ENCODE results near the gene RAB4A. TPM values are rescaled to one million over a fixed set of nuclear protein-coding genes. Genes with fewer than 3 reads are reported as not detected.
"Not testable (repeated sequence)": the region's sequence is repeated elsewhere in the genome, so short reads cannot be mapped to it uniquely, and the experiment has no call there.

The RAB4A gene
- total and polyA plus RNA-seq, 2 of the 4 experiments (the other 2 are of a cell fraction) = 25.6 to 26.2 TPM

GRCh38 chr1:229326601-229327000, 55.7 kb downstream of the RAB4A start:
- POLR2A ChIA-PET (ENCODE audit: unreplicated experiment) = no interaction called here
- no peak for ATAC-seq (ENCODE audit: low read depth)
- no TSS peak for BruUV-seq (replicated peaks)
- Histone ChIP-seq H2AK9ac (replicated peaks; ENCODE audit: low read depth, low read length, poor library complexity) (no peak overlapping the region), H3K36me3 (ENCODE audit: control insufficient read depth, insufficient read depth, low read length) (peaks cover 11% of the 10 kb centered on the region), H3K79me1 (ENCODE audit: low read depth in 1 of 2, low read length in 2 of 2) (peaks cover 2 to 8% of the 10 kb centered on the region in 2 experiments; a peak in 1 of 4 replicates), H2BK120ac (ENCODE audit: low read depth, low read length) (no peak overlapping the region), H3K23ac (ENCODE audit: low read depth, low read length) (no peak overlapping the region; the same call in 1 of the 2 replicates), H4K20me1 (ENCODE audit: insufficient read depth, low read length) (no peaks in the 10 kb centered on the region), H2AFZ (replicated peaks; ENCODE audit: low read length, poor library complexity) (peak overlapping the region; percentile 45), H3K4me3 (ENCODE audit: insufficient read depth, low read depth, low read length) (no peak overlapping the region), H3K18ac (ENCODE audit: low read depth, low read length) (no peak overlapping the region), H3K4me1 (ENCODE audit: control insufficient read depth, insufficient read depth, low read length) (peaks cover 7% of the 10 kb centered on the region), H2BK15ac (ENCODE audit: low read depth, low read length) (no peak overlapping the region), H3K27ac (ENCODE audit: insufficient read depth, low read length) (no peak overlapping the region), H3K4me2 (ENCODE audit: low read depth, low read length) (no peak overlapping the region), H3K9ac (ENCODE audit: low read depth, low read length) (no peak overlapping the region), H3K14ac (replicated peaks; ENCODE audit: low read depth, low read length) (no peak overlapping the region), H3K9me1 (ENCODE audit: insufficient read depth, low read length) (no peaks in the 10 kb centered on the region), H4K8ac (ENCODE audit: low read depth in 2 of 2, low read length in 2 of 2) (no peak overlapping the region), H4K91ac (ENCODE audit: insufficient read depth, low read depth, low read length) (no peak overlapping the region), H2AK5ac (ENCODE audit: low read depth, low read length) (no peak overlapping the region), H3K9me3 (ENCODE audit: control insufficient read depth, insufficient read depth, low read length) (no peaks in the 10 kb centered on the region), H3K56ac (ENCODE audit: extremely low read depth, insufficient read depth, low read length) (no peak overlapping the region), H3K4ac (ENCODE audit: low read depth, low read length) (no peak overlapping the region), H4K5ac (ENCODE audit: low read depth, low read length) (0 out of 2 replicates have a peak overlapping the region, but pooled peaks have one; percentile 64), H2BK5ac (ENCODE audit: low read depth, low read length, poor library complexity, severe bottlenecking) (no peak overlapping the region), H3K27me3 (ENCODE audit: control insufficient read depth, insufficient read depth, low read length) (no peaks in the 10 kb centered on the region), H2BK20ac (ENCODE audit: low read depth, low read length) (no peak overlapping the region)
- in situ Hi-C loops (cut with MboI; ENCODE audit: low sequenced_read_pairs) (no loop called here), intact Hi-C loops (cut with micrococcal nuclease) (no loop called here), dilution Hi-C loops (cut with HindIII; ENCODE audit: low sequenced_read_pairs, unreplicated experiment) (no loop called here)
- WGBS, 2 experiments (ENCODE audit: extremely low coverage in 2 of 2, insufficient read length in 1 of 2) = 100% methylated on average over 2 of the region's 12 CpGs; no CpG with 5 or more reads in 1 of the 2 experiments
- no peak for TF ChIP-seq ELK1 (IDR thresholded peaks at IDR 0.05; ENCODE audit: borderline replicate concordance, low read depth, low read length)
- no peak for TF ChIP-seq MAZ (IDR thresholded peaks at IDR 0.05; ENCODE audit: borderline replicate concordance, low read depth, low read length)
- no peak for TF ChIP-seq CTCF (conservative IDR thresholded peaks at IDR 0.05; ENCODE audit: low read depth, low read length)
- no peak for TF ChIP-seq FOS (IDR thresholded peaks at IDR 0.05; ENCODE audit: low read depth, low read length)
- no peak for DNase-seq
- CTCF ChIA-PET = no interaction called here

GRCh38 chr1:229327765-229328164, 56.9 kb downstream of the RAB4A start:
- H3K18ac ChIP-seq (ENCODE audit: low read depth, low read length); H3K9me3 ChIP-seq (ENCODE audit: control insufficient read depth, insufficient read depth, low read length); H4K20me1 ChIP-seq (ENCODE audit: insufficient read depth, low read length); dilution Hi-C loops (cut with HindIII; ENCODE audit: low sequenced_read_pairs, unreplicated experiment); H4K5ac ChIP-seq (ENCODE audit: low read depth, low read length); H3K4me3 ChIP-seq (ENCODE audit: insufficient read depth, low read depth, low read length); H4K8ac ChIP-seq (ENCODE audit: low read depth in 2 of 2, low read length in 2 of 2); H3K4me1 ChIP-seq (ENCODE audit: control insufficient read depth, insufficient read depth, low read length); H4K91ac ChIP-seq (ENCODE audit: insufficient read depth, low read depth, low read length); ATAC-seq (ENCODE audit: low read depth); H3K27me3 ChIP-seq (ENCODE audit: control insufficient read depth, insufficient read depth, low read length); H2BK5ac ChIP-seq (ENCODE audit: low read depth, low read length, poor library complexity, severe bottlenecking); H3K56ac ChIP-seq (ENCODE audit: extremely low read depth, insufficient read depth, low read length); H3K14ac ChIP-seq (replicated peaks; ENCODE audit: low read depth, low read length); H2BK120ac ChIP-seq (ENCODE audit: low read depth, low read length); H3K4me2 ChIP-seq (ENCODE audit: low read depth, low read length); H3K9ac ChIP-seq (ENCODE audit: low read depth, low read length); BruUV-seq (replicated peaks); H2AK5ac ChIP-seq (ENCODE audit: low read depth, low read length); H3K79me1 ChIP-seq (ENCODE audit: low read depth in 1 of 2, low read length in 2 of 2); H2AFZ ChIP-seq (replicated peaks; ENCODE audit: low read length, poor library complexity); H2BK15ac ChIP-seq (ENCODE audit: low read depth, low read length); H3K4ac ChIP-seq (ENCODE audit: low read depth, low read length); H3K9me1 ChIP-seq (ENCODE audit: insufficient read depth, low read length); H3K23ac ChIP-seq (ENCODE audit: low read depth, low read length); intact Hi-C loops (cut with micrococcal nuclease); CTCF ChIA-PET; H2AK9ac ChIP-seq (replicated peaks; ENCODE audit: low read depth, low read length, poor library complexity); DNase-seq; POLR2A ChIA-PET (ENCODE audit: unreplicated experiment); in situ Hi-C loops (cut with MboI; ENCODE audit: low sequenced_read_pairs); H3K36me3 ChIP-seq (ENCODE audit: control insufficient read depth, insufficient read depth, low read length); H3K27ac ChIP-seq (ENCODE audit: insufficient read depth, low read length); H2BK20ac ChIP-seq (ENCODE audit: low read depth, low read length): not testable (repeated sequence)
- 100% methylated on average over 1 of the region's 6 CpGs; no CpG with 5 or more reads in 1 of the 2 experiments for WGBS, 2 experiments (ENCODE audit: extremely low coverage in 2 of 2, insufficient read length in 1 of 2)

All from IMR-90 (cell line).